IPS DF 6.9 (cell line): ENCODE measurements around the gene LRRC61.

Source experiments
- DNase-seq: peaks from one replicate; pipeline ENCODE4 v3.0.0-alpha.2; 2013; ENCODE audit warnings: low read depth, low spot score
- H3K27ac ChIP-seq: one replicate; pipeline ENCODE4 v1.5.1; 2013; ENCODE audit warnings: low read length, control low read depth
- H3K27me3 ChIP-seq: 2 replicates; pipeline ENCODE4 v1.6.1; 2013; ENCODE audit warnings: mild to moderate bottlenecking, low read length; ENCODE audit not compliant: control insufficient read depth, insufficient read depth
- H3K36me3 ChIP-seq: 2 replicates; pipeline ENCODE4 v1.6.1; 2013; ENCODE audit warnings: low read length; ENCODE audit not compliant: control insufficient read depth, insufficient read depth
- H3K4me1 ChIP-seq: 2 replicates; pipeline ENCODE4 v1.6.1; 2013; ENCODE audit warnings: low read length; ENCODE audit not compliant: control insufficient read depth, insufficient read depth
- H3K4me3 ChIP-seq: 2 replicates; pipeline ENCODE4 v1.5.1; 2013; ENCODE audit warnings: mild to moderate bottlenecking, low read length
- H3K9me3 ChIP-seq: 2 replicates; pipeline ENCODE4 v1.6.1; 2013; ENCODE audit warnings: low read length, inconsistent platforms; ENCODE audit not compliant: control insufficient read depth, insufficient read depth
- WGBS: extraction: QIAGEN DNeasy Blood & Tissue Kit; methylation state at CpG from one replicate; pipeline ENCODE4 v1.1.7; 2013; ENCODE audit warnings: mixed read lengths, missing lambda C conversion rate; ENCODE audit not compliant: insufficient read length, insufficient coverage; 5-methylcytosine and 5-hydroxymethylcytosine counted together

LRRC61 gene

DNA sequence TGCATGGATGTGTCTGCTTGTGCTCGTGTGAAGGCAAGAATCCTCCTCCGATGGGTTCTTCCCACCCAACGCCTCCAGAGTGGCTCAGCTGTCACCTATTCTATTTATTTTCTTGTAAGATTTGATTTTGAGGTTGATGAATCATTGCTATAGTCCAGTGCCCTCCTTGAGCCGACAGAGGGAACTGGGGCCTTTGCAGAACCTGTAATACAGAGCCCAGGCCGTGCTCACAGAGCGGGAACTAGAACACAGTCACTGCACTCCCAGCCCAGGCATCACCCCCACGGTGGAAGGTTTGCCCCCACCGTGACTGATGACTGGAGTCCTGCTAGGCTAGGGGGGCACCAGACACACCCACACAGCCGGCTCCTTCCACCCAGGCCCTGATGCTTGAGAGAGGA is 16.3 kb downstream of the LRRC61 start:
- peaks cover 15% of the 10 kb centered on the region for H3K4me1 ChIP-seq
- H3K27ac ChIP-seq = no peak overlapping the region
- no peaks in the 10 kb centered on the region; the same call in 1 of the 2 replicates for H3K9me3 ChIP-seq
- no peak overlapping the region for H3K4me3 ChIP-seq
- no CpG with 5 or more reads among the region's 9 CpGs for WGBS
- peaks cover 14% of the 10 kb centered on the region; the same call in 1 of the 2 replicates for H3K36me3 ChIP-seq
- H3K27me3 ChIP-seq = peaks cover 9% of the 10 kb centered on the region
- DNase-seq = no peak

DNA sequence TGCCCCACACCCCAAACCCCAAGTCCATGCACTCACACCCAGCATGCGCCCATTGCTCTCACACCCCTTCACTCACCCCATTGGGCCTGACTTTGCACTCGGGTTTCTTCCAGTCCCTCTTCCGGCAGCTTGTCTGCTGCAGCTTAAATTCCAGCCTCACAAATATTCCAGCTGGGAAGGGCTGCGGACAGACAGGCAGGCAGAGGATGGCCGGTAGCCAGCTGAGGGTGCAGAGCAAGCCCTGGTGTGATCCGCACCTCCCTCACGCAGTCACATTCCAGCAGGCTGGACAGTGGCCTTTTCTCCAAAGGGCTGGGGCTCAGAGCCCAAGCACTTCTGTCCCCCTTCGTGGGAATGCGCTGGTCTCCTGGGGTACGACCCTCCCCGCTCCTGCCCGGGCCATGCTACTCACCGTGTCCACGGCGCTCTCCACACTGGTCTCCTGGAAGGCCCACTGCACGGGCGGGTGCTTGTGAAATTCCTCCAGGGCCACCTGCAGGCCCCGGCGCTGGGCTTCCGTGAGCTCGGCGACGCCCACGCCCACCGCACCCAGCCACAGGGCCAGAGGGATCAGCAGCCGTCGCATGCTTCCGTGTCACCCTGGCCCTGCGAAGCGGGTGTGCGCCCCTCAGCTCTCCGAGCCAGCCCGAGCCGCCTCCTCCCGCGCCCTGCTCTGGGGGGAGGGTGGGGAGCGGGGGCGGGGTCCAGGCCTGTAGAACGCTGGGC is 17.0 kb downstream of the LRRC61 start:
- H3K27ac ChIP-seq = no peak overlapping the region
- H3K4me3 ChIP-seq = peak overlapping the region; percentile 51; the same call in 1 of the 2 replicates
- H3K27me3 ChIP-seq = peaks cover 9% of the 10 kb centered on the region
- peaks cover 15% of the 10 kb centered on the region for H3K4me1 ChIP-seq
- DNase-seq = no peak
- H3K9me3 ChIP-seq = no peaks in the 10 kb centered on the region; the same call in 1 of the 2 replicates
- no CpG with 5 or more reads among the region's 39 CpGs for WGBS
- H3K36me3 ChIP-seq = peaks cover 14% of the 10 kb centered on the region; the same call in 1 of the 2 replicates

GRCh38 chr7:150340875-150341262 is 17.7 kb downstream of the LRRC61 start:
- no CpG with 5 or more reads among the region's 29 CpGs for WGBS
- Histone ChIP-seq H3K9me3 (no peaks in the 10 kb centered on the region; the same call in 1 of the 2 replicates), H3K4me1 (peaks cover 11% of the 10 kb centered on the region), H3K27ac (no peak overlapping the region), H3K36me3 (peaks cover 14% of the 10 kb centered on the region; the same call in 1 of the 2 replicates), H3K4me3 (peak overlapping the region; percentile 51; the same call in 1 of the 2 replicates), H3K27me3 (peaks cover 9% of the 10 kb centered on the region)
- DNase-seq = no peak

DNA sequence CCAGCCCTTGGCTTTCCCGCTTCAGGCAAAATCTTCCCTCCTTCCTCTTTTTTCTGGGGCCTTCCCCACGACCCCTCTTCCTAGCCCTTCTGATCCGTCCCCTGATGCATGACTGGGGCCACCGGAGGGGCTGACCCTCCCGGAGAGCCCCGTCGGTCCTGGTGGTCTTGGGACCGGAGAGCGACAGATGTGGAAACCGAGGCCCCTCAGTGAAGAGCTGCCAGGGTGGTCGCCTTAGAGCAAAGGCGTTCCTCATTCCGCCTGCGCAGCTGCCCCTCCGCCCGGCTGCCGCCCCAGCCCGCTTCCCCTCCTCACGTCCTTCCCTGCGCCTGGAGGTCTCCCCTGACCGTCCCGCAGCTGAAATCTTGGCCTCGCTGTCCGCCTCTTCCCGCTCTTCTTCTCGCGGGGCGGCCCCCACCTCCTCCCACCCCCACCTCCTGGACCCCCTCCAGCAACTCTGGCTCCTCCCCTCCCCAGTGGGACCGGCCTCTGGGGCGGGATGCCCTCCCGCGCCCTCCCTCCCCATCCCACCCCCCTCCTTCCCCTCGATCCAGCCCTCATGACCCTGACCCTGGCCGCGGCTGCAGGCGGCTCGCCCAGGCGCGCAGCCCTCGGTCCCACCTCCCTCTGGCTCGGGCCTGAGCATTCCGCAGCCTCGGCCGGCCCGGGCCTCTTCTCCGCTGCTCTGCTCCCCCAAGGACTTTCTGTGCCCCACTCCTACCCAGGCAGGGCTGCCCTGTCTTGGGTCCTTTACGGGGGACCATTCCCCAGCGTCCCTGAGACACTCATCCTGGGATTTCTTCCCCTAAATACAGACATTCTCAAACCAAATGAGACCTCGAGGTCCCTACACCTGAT is 18.3 kb downstream of the LRRC61 start, which contains the start of gene RARRES2:
Gene RARRES2, minus strand, starts transcription at position 367 of the 858 bp plus-strand sequence. CDS start 1,020 bp downstream, outside the sequence.
- Histone ChIP-seq H3K27me3 (peaks cover 9% of the 10 kb centered on the region), H3K4me3 (peak within 1 kb of the TSS; percentile 51; the same call in 1 of the 2 replicates), H3K36me3 (peaks cover 14% of the 10 kb centered on the region; the same call in 1 of the 2 replicates), H3K9me3 (no peaks in the 10 kb centered on the region; the same call in 1 of the 2 replicates), H3K27ac (no peak within 1 kb of the TSS), H3K4me1 (peaks cover 10% of the 10 kb centered on the region)
- no CpG with 5 or more reads among the region's 49 CpGs for whole genome bisulfite sequencing
- DNase-seq = no peak

GRCh38 chr7:150342121-150342408 is 18.9 kb downstream of the LRRC61 start:
- no peak overlapping the region; the same call in 1 of the 2 replicates for H3K4me3 ChIP-seq
- H3K36me3 ChIP-seq = peaks cover 13% of the 10 kb centered on the region; the same call in 1 of the 2 replicates
- no peak overlapping the region for H3K27ac ChIP-seq
- WGBS = no CpG with 5 or more reads among the region's 9 CpGs
- DNase-seq = no peak
- peaks cover 9% of the 10 kb centered on the region for H3K27me3 ChIP-seq
- H3K9me3 ChIP-seq = no peaks in the 10 kb centered on the region; the same call in 1 of the 2 replicates
- peaks cover 8% of the 10 kb centered on the region for H3K4me1 ChIP-seq

- DNase-seq = no peak
- Histone ChIP-seq H3K4me1 (peaks cover 7% of the 10 kb centered on the region), H3K9me3 (no peaks in the 10 kb centered on the region; the same call in 1 of the 2 replicates), H3K27me3 (peaks cover 9% of the 10 kb centered on the region), H3K4me3 (no peak overlapping the region), H3K36me3 (0 out of 2 replicates have a peak, but pooled peaks cover 3% of the 10 kb centered on the region), H3K27ac (no peak overlapping the region)
- no CpG with 5 or more reads among the region's 2 CpGs for WGBS
Observed at GRCh38 chr7:150343225-150343624, 20.1 kb downstream of the LRRC61 start.

GRCh38 chr7:150344299-150344698 is 21.1 kb downstream of the LRRC61 start:
- Histone ChIP-seq H3K9me3 (no peaks in the 10 kb centered on the region; the same call in 1 of the 2 replicates), H3K27me3 (peaks cover 9% of the 10 kb centered on the region), H3K4me3 (no peak overlapping the region), H3K4me1 (peaks cover 7% of the 10 kb centered on the region), H3K36me3 (no peaks in the 10 kb centered on the region), H3K27ac (no peak overlapping the region)
- no peak for DNase-seq

GRCh38 chr7:150345012-150345411 is 21.9 kb downstream of the LRRC61 start:
- Histone ChIP-seq H3K27me3 (peaks cover 9% of the 10 kb centered on the region), H3K4me1 (peaks cover 7% of the 10 kb centered on the region), H3K27ac (no peak overlapping the region), H3K4me3 (no peak overlapping the region), H3K36me3 (no peaks in the 10 kb centered on the region), H3K9me3 (no peaks in the 10 kb centered on the region; the same call in 1 of the 2 replicates)
- no peak for DNase-seq
- WGBS = no CpG with 5 or more reads among the region's 1 CpG

DNA sequence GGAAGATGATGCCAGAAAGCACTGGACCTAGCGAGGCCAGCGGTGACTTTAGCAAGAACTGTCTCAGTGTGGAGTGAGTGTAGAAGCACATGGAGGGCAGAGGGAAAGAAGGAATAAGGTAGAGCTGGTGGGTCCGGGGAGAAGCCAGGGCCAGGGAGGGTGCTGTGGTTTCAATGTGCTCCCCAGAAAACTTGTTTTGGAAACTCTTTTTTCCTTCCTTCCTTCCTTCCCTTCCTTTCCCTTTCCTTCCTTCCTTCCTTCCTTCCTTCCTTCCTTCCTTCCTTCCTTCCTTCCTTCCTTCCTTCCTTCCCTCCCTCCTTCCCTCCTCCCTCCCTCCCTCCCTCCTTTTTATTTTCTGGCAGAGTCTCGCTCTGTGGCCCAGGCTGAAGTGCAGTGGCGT is 23.8 kb downstream of the LRRC61 start:
- no peak for DNase-seq
- no CpG with 5 or more reads among the region's 5 CpGs for WGBS
- Histone ChIP-seq H3K36me3 (no peaks in the 10 kb centered on the region), H3K27me3 (peaks cover 9% of the 10 kb centered on the region), H3K9me3 (no peaks in the 10 kb centered on the region; the same call in 1 of the 2 replicates), H3K4me3 (no peak overlapping the region), H3K27ac (no peak overlapping the region), H3K4me1 (peaks cover 3% of the 10 kb centered on the region; the same call in 1 of the 2 replicates)

- DNase-seq = no peak
- H3K27me3 ChIP-seq = no peaks in the 10 kb centered on the region
- H3K36me3 ChIP-seq = no peaks in the 10 kb centered on the region
- H3K4me1 ChIP-seq = no peaks in the 10 kb centered on the region
- no CpG with 5 or more reads among the region's 8 CpGs for WGBS
- H3K4me3 ChIP-seq = no peak overlapping the region
- no peaks in the 10 kb centered on the region for H3K9me3 ChIP-seq
- no peak overlapping the region for H3K27ac ChIP-seq
Observed at GRCh38 chr7:150351587-150352194, 28.5 kb downstream of the LRRC61 start.
